GM12878 (cell line): Measurements from ENCODE around the gene PC. TPM values are rescaled to one million over a fixed set of nuclear protein-coding genes. Genes with fewer than 3 reads are reported as not detected.

Experiments
- BHLHE40 ChIP-seq, 2 experiments: fragments of 450-650 bp in 1 of 2; IDR thresholded peaks; 2 replicates each; pipeline ENCODE4 v1.6.1; 2011 to 2017; ENCODE audit warnings: low read depth in 2 of 2, borderline replicate concordance in 1 of 2, improper control_type of control experiment in 1 of 2, low read length in 1 of 2, mild to moderate bottlenecking in 1 of 2
- BRCA1 ChIP-seq: IDR thresholded peaks from 2 replicates; pipeline ENCODE4 v1.6.1; 2011; ENCODE audit warnings: low read depth, low read length, improper control_type of control experiment
- CBX5 ChIP-seq: sonication (generic); IDR thresholded peaks from 2 replicates; pipeline ENCODE4 v1.6.1; 2016; ENCODE audit warnings: low read depth, moderate library complexity, mild to moderate bottlenecking, inconsistent platforms
- CHD2 ChIP-seq: IDR thresholded peaks from 2 replicates; pipeline ENCODE4 v1.6.1; 2011; ENCODE audit warnings: low read depth, low read length, improper control_type of control experiment, borderline replicate concordance
- CTCF ChIP-seq, 3 experiments: IDR thresholded peaks in 2 of 3; conservative IDR thresholded peaks in 1 of 3; 2 replicates each; pipeline ENCODE4 v1.5.1; 2011; ENCODE audit warnings: low read depth in 3 of 3, low read length in 3 of 3, mild to moderate bottlenecking in 3 of 3, control low read depth in 2 of 3, moderate library complexity in 2 of 3, inconsistent platforms in 1 of 3, mixed read lengths in 1 of 3; ENCODE audit not compliant: control insufficient read depth in 2 of 3, insufficient read depth in 1 of 3; ENCODE audit errors: extremely low read depth in 1 of 3
- E4F1 ChIP-seq: fragments of 450-650 bp; IDR thresholded peaks from 2 replicates; pipeline ENCODE4 v1.6.1; 2018; ENCODE audit warnings: borderline replicate concordance, mild to moderate bottlenecking; ENCODE audit not compliant: partially characterized antibody
- HDAC2 ChIP-seq: fragments of 200-600 bp; sonication (generic); IDR thresholded peaks from 2 replicates; pipeline ENCODE4 v1.6.1; 2017
- NFXL1 ChIP-seq: fragments of 450-650 bp; IDR thresholded peaks from 2 replicates; pipeline ENCODE4 v1.6.1; 2017; ENCODE audit warnings: antibody characterized with exemption, mild to moderate bottlenecking, borderline replicate concordance
- PAX5 ChIP-seq: IDR thresholded peaks from 2 replicates; pipeline ENCODE4 v1.6.1; 2011; ENCODE audit warnings: low read depth, low read length, borderline replicate concordance
- PML ChIP-seq: IDR thresholded peaks from 2 replicates; pipeline ENCODE4 v1.6.1; 2012; ENCODE audit warnings: low read length, inconsistent platforms
- RB1 ChIP-seq: fragments of 450-650 bp; formaldehyde crosslinking; IDR thresholded peaks from 2 replicates; pipeline ENCODE4 v1.6.1; 2017; ENCODE audit warnings: mild to moderate bottlenecking, borderline replicate concordance
- SMAD5 ChIP-seq: IDR thresholded peaks from 2 replicates; pipeline ENCODE4 v1.6.1; 2016; ENCODE audit warnings: antibody characterized with exemption, low read depth
- SMARCA5 ChIP-seq: fragments of 450-650 bp; IDR thresholded peaks from 2 replicates; pipeline ENCODE4 v1.6.1; 2017; ENCODE audit warnings: mild to moderate bottlenecking
- USF1 ChIP-seq: IDR thresholded peaks from 2 replicates; pipeline ENCODE4 v1.6.1; 2011; ENCODE audit warnings: borderline replicate concordance, low read depth, mild to moderate bottlenecking, moderate library complexity, mixed read lengths, low read length; ENCODE audit not compliant: insufficient read depth; ENCODE audit errors: extremely low read length
- YY1 ChIP-seq: IDR thresholded peaks from 2 replicates; pipeline ENCODE4 v1.6.1; 2011; ENCODE audit warnings: low read depth, mild to moderate bottlenecking, low read length
- ZBED1 ChIP-seq: IDR thresholded peaks from 2 replicates; pipeline ENCODE4 v1.6.1; 2016; ENCODE audit warnings: borderline replicate concordance
- ZBTB11 ChIP-seq: fragments of 450-650 bp; formaldehyde crosslinking; IDR thresholded peaks from 2 replicates; pipeline ENCODE4 v1.5.0; 2022; ENCODE audit warnings: mild to moderate bottlenecking, missing genetic modification characterization
- ZNF24 ChIP-seq: fragments of 450-650 bp; IDR thresholded peaks from 2 replicates; pipeline ENCODE4 v1.6.1; 2017; ENCODE audit warnings: antibody characterized with exemption, mild to moderate bottlenecking
- ZNF622 ChIP-seq: fragments of 450-650 bp; IDR thresholded peaks from 2 replicates; pipeline ENCODE4 v1.6.1; 2017; ENCODE audit warnings: mild to moderate bottlenecking, inconsistent platforms
- polyA plus RNA-seq, 11 experiments: library from polyadenylated mRNA; depleted of rRNA in 4 of 11; unstranded in 6 of 11; stranded (reverse) in 5 of 11; fragments of >200 nt; fragmentation: Nextera tagmentation in 4 of 11; fragmentation: Illumina TruSeq in 1 of 11; extraction: Ambion mirVana in 4 of 11; extraction: Trizol in 1 of 11; gene quantifications; 1 replicate in 1 of 11; 2 replicates in 10 of 11; pipeline versions ENCODE4 v1.2.1 to v1.2.3, GENCODE V29; 2011 to 2016; ENCODE audit warnings: inconsistent platforms in 2 of 11, missing spikeins in 2 of 11, low read depth in 1 of 11
- total RNA-seq, 4 experiments: library from RNA; depleted of rRNA in 3 of 4; stranded (reverse); fragments of >200 nt in 3 of 4; fragmentation: Illumina TruSeq in 1 of 4; extraction: Trizol in 1 of 4; gene quantifications; 2 replicates each; pipeline versions ENCODE4 v1.2.1 to v1.2.3, GENCODE V29; 2013 to 2021
- TF ChIP-seq, protein P1 (sequence below): IDR thresholded peaks from 2 replicates; pipeline ENCODE4 v1.6.1; 2011; ENCODE audit warnings: low read depth, low read length, improper control_type of control experiment, borderline replicate concordance

The PC gene
- total and polyA plus RNA-seq, 10 of the 15 experiments (the other 5 are each of a cell fraction or from before 2014, with no cell fraction given): 0.22 to 10.3 (median 4.5) TPM

- TF ChIP-seq CTCF (IDR thresholded peaks at IDR 0.05 in 2 of 3, conservative IDR thresholded peaks at IDR 0.05 in 1 of 3; ENCODE audit: control insufficient read depth in 2 of 3, extremely low read depth in 1 of 3, insufficient read depth in 1 of 3, low read depth in 3 of 3, low read length in 3 of 3) (peak; percentile 68 to 77 (median 73)), SMARCA5 (0 out of 2 replicates have a peak, but pooled peaks have one; percentile 43), USF1 (peak; percentile 66), NFXL1 (no peak), PML (no peak), ZNF622 (no peak), BRCA1 (no peak), BHLHE40 (IDR thresholded peaks at IDR 0.05; ENCODE audit: borderline replicate concordance in 1 of 2, low read depth in 2 of 2, low read length in 1 of 2) (peak; percentile 47 to 76; a peak in 2 of 4 replicates), ZBTB11 (CRISPR knock-in tag) (no peak), ZNF24 (no peak), PAX5 (peak; percentile 83), SMAD5 (no peak), RB1 (0 out of 2 replicates have a peak, but pooled peaks have one; percentile 59), E4F1 (no peak), HDAC2 (no peak), ZBED1 (no peak), CHD2 (0 out of 2 replicates have a peak, but pooled peaks have one; percentile 12), CBX5 (no peak), YY1 (peak; percentile 51; the same call in 1 of the 2 replicates)
- TF ChIP-seq, protein P1, sequence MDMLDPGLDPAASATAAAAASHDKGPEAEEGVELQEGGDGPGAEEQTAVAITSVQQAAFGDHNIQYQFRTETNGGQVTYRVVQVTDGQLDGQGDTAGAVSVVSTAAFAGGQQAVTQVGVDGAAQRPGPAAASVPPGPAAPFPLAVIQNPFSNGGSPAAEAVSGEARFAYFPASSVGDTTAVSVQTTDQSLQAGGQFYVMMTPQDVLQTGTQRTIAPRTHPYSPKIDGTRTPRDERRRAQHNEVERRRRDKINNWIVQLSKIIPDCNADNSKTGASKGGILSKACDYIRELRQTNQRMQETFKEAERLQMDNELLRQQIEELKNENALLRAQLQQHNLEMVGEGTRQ: no peak
Measured at GRCh38 chr11:66868726-66869566, 89.2 kb downstream of the PC start (continued).
